Stomach (tissue), 4 donors: ENCODE measurements around the gene DNAH11.

Experiments
- CTCF ChIP-seq, 7 experiments: fragments of 450-650 bp in 4 of 7; fragments of 200-600 bp in 3 of 7; sonication (generic) in 3 of 7; IDR thresholded peaks; one replicate each; pipeline ENCODE4 v1.5.1; 2016 to 2019; ENCODE audit warnings: antibody characterized with exemption in 7 of 7, control low read depth in 2 of 7, mild to moderate bottlenecking in 1 of 7
- POLR2A ChIP-seq, 4 donors: fragments of 450-650 bp; IDR thresholded peaks; one replicate each; pipeline ENCODE4 v1.6.1; 2016; ENCODE audit warnings: antibody characterized with exemption in 4 of 4, control low read depth in 2 of 4, mild to moderate bottlenecking in 1 of 4, moderate library complexity in 1 of 4

- TF ChIP-seq CTCF (IDR thresholded peaks at IDR 0.05), result no peak
- TF ChIP-seq POLR2A (IDR thresholded peaks at IDR 0.05), result no peak
These were observed 206.5 kb downstream of the DNAH11 start for GRCh38 chr7:21749378-21749777.
